Spleen (tissue), 7 donors: ENCODE measurements around the gene EPN3.

Experiments used
- POLR2A ChIP-seq, 3 donors: fragments of 450-650 bp; IDR thresholded peaks; one replicate each; pipeline ENCODE4 v1.5.1; 2017; ENCODE audit warnings: antibody characterized with exemption in 3 of 3, mild to moderate bottlenecking in 1 of 3
- POLR2AphosphoS5 ChIP-seq, 3 donors: sonication (generic); formaldehyde crosslinking; IDR thresholded peaks; one replicate each; pipeline ENCODE4 v1.5.1; 2017; ENCODE audit warnings: antibody characterized with exemption in 3 of 3
- TF ChIP-seq, protein P1 (sequence below), 11 experiments: fragments of 200-600 bp in 7 of 11; fragments of 450-650 bp in 4 of 11; sonication (generic) in 4 of 11; IDR thresholded peaks in 8 of 11; conservative IDR thresholded peaks in 3 of 11; 1 replicate in 7 of 11; 2 replicates in 4 of 11; pipeline versions ENCODE4 v1.4.0 to v1.8.0; 2016 to 2021; ENCODE audit warnings: antibody characterized with exemption in 11 of 11, inconsistent platforms in 4 of 11, mild to moderate bottlenecking in 1 of 11
- donor health status: DM: no; HTN: no; CAD: no; lungs with moderate emphysema.
- donor health status: DM: no; HTN: no; CAD: no.
- donor health status: DM: no; HTN: no; CAD: no.

DNA sequence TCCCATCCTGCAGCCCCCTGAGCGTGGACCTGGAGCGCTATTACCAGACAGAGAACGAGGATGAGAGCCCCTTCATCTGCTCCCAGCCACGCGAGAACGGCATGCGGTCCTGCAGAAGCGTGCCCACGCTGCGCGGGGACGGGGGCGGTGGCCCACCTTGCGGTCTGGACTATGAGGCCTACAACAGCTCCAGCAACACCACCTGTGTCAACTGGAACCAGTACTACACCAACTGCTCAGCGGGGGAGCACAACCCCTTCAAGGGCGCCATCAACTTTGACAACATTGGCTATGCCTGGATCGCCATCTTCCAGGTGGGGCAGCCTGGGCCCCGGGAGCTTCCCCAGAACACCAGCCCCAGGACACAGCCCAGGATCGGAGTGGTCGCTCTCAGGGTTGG is 40.0 kb downstream of the EPN3 start:
- TF ChIP-seq POLR2A (IDR thresholded peaks at IDR 0.05) (no peak), POLR2AphosphoS5 (IDR thresholded peaks at IDR 0.05) (no peak)
- TF ChIP-seq, protein P1, sequence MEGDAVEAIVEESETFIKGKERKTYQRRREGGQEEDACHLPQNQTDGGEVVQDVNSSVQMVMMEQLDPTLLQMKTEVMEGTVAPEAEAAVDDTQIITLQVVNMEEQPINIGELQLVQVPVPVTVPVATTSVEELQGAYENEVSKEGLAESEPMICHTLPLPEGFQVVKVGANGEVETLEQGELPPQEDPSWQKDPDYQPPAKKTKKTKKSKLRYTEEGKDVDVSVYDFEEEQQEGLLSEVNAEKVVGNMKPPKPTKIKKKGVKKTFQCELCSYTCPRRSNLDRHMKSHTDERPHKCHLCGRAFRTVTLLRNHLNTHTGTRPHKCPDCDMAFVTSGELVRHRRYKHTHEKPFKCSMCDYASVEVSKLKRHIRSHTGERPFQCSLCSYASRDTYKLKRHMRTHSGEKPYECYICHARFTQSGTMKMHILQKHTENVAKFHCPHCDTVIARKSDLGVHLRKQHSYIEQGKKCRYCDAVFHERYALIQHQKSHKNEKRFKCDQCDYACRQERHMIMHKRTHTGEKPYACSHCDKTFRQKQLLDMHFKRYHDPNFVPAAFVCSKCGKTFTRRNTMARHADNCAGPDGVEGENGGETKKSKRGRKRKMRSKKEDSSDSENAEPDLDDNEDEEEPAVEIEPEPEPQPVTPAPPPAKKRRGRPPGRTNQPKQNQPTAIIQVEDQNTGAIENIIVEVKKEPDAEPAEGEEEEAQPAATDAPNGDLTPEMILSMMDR (IDR thresholded peaks at IDR 0.05 in 8 of 11, conservative IDR thresholded peaks at IDR 0.05 in 3 of 11), result no peak
